GM23338 (cell line): ENCODE data around the gene ABCB8. TPM values are rescaled to one million over a fixed set of nuclear protein-coding genes. Genes with fewer than 3 reads are reported as not detected.

Experiments
- ATAC-seq: fragments of 200-7000 bp; cut with Tn5 transposase; 3 replicates; pipeline ENCODE4 v1.9.1; 2020
- DNase-seq: peaks from one replicate; pipeline ENCODE4 v3.0.0-alpha.2; 2015; ENCODE audit warnings: low spot score
- H2AFZ ChIP-seq: fragments of 200-600 bp; sonication (generic); 2 replicates; pipeline ENCODE4 v1.8.0; 2016; ENCODE audit warnings: antibody characterized with exemption, mild to moderate bottlenecking, moderate library complexity
- H3F3A ChIP-seq: fragments of 200-600 bp; sonication (generic); replicated peaks from 2 replicates; pipeline ENCODE4 v1.8.0; 2017; ENCODE audit warnings: antibody characterized with exemption, mixed run types, low read depth
- H3K27ac ChIP-seq: fragments of 200-600 bp; sonication (generic); 2 replicates; pipeline ENCODE4 v1.6.1; 2016; ENCODE audit warnings: low read depth
- H3K27me3 ChIP-seq: fragments of 200-600 bp; sonication (generic); 2 replicates; pipeline ENCODE4 v1.8.0; 2016; ENCODE audit warnings: mild to moderate bottlenecking, mixed run types, moderate library complexity; ENCODE audit not compliant: insufficient read depth
- H3K36me3 ChIP-seq: fragments of 200-600 bp; sonication (generic); 2 replicates; pipeline ENCODE4 v1.8.0; 2016; ENCODE audit warnings: mild to moderate bottlenecking; ENCODE audit not compliant: insufficient read depth
- H3K4me1 ChIP-seq: fragments of 200-600 bp; sonication (generic); 2 replicates; pipeline ENCODE4 v1.8.0; 2016; ENCODE audit warnings: mild to moderate bottlenecking, moderate library complexity; ENCODE audit not compliant: insufficient read depth
- H3K4me2 ChIP-seq: fragments of 200-600 bp; sonication (generic); 2 replicates; pipeline ENCODE4 v1.7.1; 2017; ENCODE audit warnings: mixed run types
- H3K4me3 ChIP-seq: fragments of 200-600 bp; sonication (generic); 2 replicates; pipeline ENCODE4 v1.6.1; 2016; ENCODE audit warnings: mixed run types
- H3K79me2 ChIP-seq: fragments of 200-600 bp; sonication (generic); replicated peaks from 2 replicates; pipeline ENCODE4 v1.8.0; 2017; ENCODE audit warnings: mild to moderate bottlenecking; ENCODE audit not compliant: insufficient read depth
- H3K9me2 ChIP-seq: fragments of 200-600 bp; sonication (generic); 2 replicates; pipeline ENCODE4 v1.8.0; 2017; ENCODE audit not compliant: insufficient read depth
- H4K20me1 ChIP-seq: fragments of 200-600 bp; sonication (generic); replicated peaks from 2 replicates; pipeline ENCODE4 v1.8.0; 2017; ENCODE audit warnings: mild to moderate bottlenecking; ENCODE audit not compliant: insufficient read depth
- H3K27ac Mint-ChIP-seq: 2 replicates; pipeline ENCODE4 v1.8.0; 2020; ENCODE audit warnings: inconsistent platforms, mild to moderate bottlenecking, moderate library complexity, mixed read lengths
- H3K27me3 Mint-ChIP-seq: 3 replicates; pipeline ENCODE4 v1.8.0; 2022; ENCODE audit warnings: low read depth, mild to moderate bottlenecking, moderate library complexity, mixed read lengths, inconsistent platforms; ENCODE audit not compliant: insufficient read depth, poor library complexity
- H3K36me3 Mint-ChIP-seq: 3 replicates; pipeline ENCODE4 v1.8.0; 2021; ENCODE audit warnings: low read depth, mild to moderate bottlenecking, inconsistent platforms, moderate library complexity, mixed read lengths
- H3K4me1 Mint-ChIP-seq: 3 replicates; pipeline ENCODE4 v1.8.0; 2020; ENCODE audit warnings: mild to moderate bottlenecking, inconsistent platforms, mixed read lengths
- H3K4me3 Mint-ChIP-seq: 3 replicates; pipeline ENCODE4 v1.8.0; 2021; ENCODE audit warnings: moderate library complexity, mild to moderate bottlenecking, inconsistent platforms, mixed read lengths
- H3K9me3 Mint-ChIP-seq: 3 replicates; pipeline ENCODE4 v1.8.0; 2020; ENCODE audit warnings: moderate library complexity, mild to moderate bottlenecking, inconsistent platforms, mixed read lengths
- CREB1 ChIP-seq: fragments of 250-450 bp; sonication (Bioruptor Pico); IDR thresholded peaks from 2 replicates; pipeline ENCODE4 v1.5.0; 2020; ENCODE audit warnings: low read depth, mild to moderate bottlenecking, moderate library complexity
- ETS1 ChIP-seq: IDR thresholded peaks from 2 replicates; pipeline ENCODE4 v1.6.1; 2016; ENCODE audit warnings: antibody characterized with exemption
- EZH2phosphoT487 ChIP-seq: fragments of 200-600 bp; sonication (generic); IDR thresholded peaks from one replicate; pipeline ENCODE4 v1.8.1; 2018; ENCODE audit warnings: antibody characterized with exemption; ENCODE audit not compliant: unreplicated experiment
- JUNB ChIP-seq: IDR thresholded peaks from one replicate; pipeline ENCODE4 v1.6.1; 2016; ENCODE audit warnings: antibody characterized with exemption; ENCODE audit not compliant: unreplicated experiment
- NANOG ChIP-seq: IDR thresholded peaks from 2 replicates; pipeline ENCODE4 v1.6.1; 2016; ENCODE audit warnings: antibody characterized with exemption, borderline replicate concordance
- POLR2AphosphoS5 ChIP-seq: IDR thresholded peaks from 2 replicates; pipeline ENCODE4 v1.6.1; 2016; ENCODE audit warnings: antibody characterized with exemption, low read depth
- STAT1 ChIP-seq: IDR thresholded peaks from one replicate; pipeline ENCODE4 v1.6.1; 2016; ENCODE audit warnings: antibody characterized with exemption; ENCODE audit not compliant: unreplicated experiment
- ZNF114 ChIP-seq: fragments of 250-450 bp; sonication (Bioruptor Pico); IDR thresholded peaks from 2 replicates; pipeline ENCODE4 v1.5.0; 2020; ENCODE audit warnings: mild to moderate bottlenecking, moderate library complexity
- ZNF331 ChIP-seq: fragments of 250-450 bp; sonication (Bioruptor Pico); IDR thresholded peaks from 2 replicates; pipeline ENCODE4 v1.5.0; 2020; ENCODE audit warnings: low read depth, mild to moderate bottlenecking, moderate library complexity
- polyA plus RNA-seq: library from polyadenylated mRNA; unstranded; fragments of >200 nt; fragmentation: Nextera tagmentation; extraction: Ambion mirVana; gene quantifications from 2 replicates; pipeline ENCODE4 v1.2.1, GENCODE V29; 2016
- total RNA-seq: library from RNA; depleted of rRNA; stranded (reverse); fragments of >200 nt; shearing (Covaris generic); gene quantifications from 2 replicates; pipeline ENCODE4 v1.2.3, GENCODE V29; 2014

Gene ABCB8
- total and polyA plus RNA-seq, 2 experiments from 2014 or later, result 11.4 to 27.1 TPM

- no peak overlapping the region for H3K27ac ChIP-seq
- peaks cover 53% of the 10 kb centered on the region for H3K27me3 ChIP-seq
- peak overlapping the region; percentile 98 for H3K4me2 ChIP-seq
- peak overlapping the region; percentile 88 for H3K4me3 ChIP-seq
- peaks cover 55% of the 10 kb centered on the region for H4K20me1 ChIP-seq
- H3K9me3 Mint-ChIP-seq, result no peaks in the 10 kb centered on the region
- H3K36me3 ChIP-seq, result no peaks in the 10 kb centered on the region
- H2AFZ ChIP-seq, result no peak overlapping the region
- ATAC-seq (peak; percentile 5), DNase-seq (peak; percentile 53)
- H3K79me2 ChIP-seq, result peaks cover 60% of the 10 kb centered on the region
- H3K4me1 ChIP-seq, result peaks cover 34% of the 10 kb centered on the region
- peaks cover 43% of the 10 kb centered on the region for H3K4me1 Mint-ChIP-seq
- 0 out of 2 replicates have a peak, but pooled peaks have one; percentile 28 for TF ChIP-seq POLR2AphosphoS5
- TF ChIP-seq ETS1, result no peak
- H3K36me3 Mint-ChIP-seq, result peaks cover 15% of the 10 kb centered on the region
- peaks cover 20% of the 10 kb centered on the region for H3F3A ChIP-seq
- no peak overlapping the region for H3K27ac Mint-ChIP-seq
- peaks cover 46% of the 10 kb centered on the region for H3K27me3 Mint-ChIP-seq
- H3K9me2 ChIP-seq, result no peaks in the 10 kb centered on the region
- peak overlapping the region; percentile 76 for H3K4me3 Mint-ChIP-seq
Observed at GRCh38 chr7:151088019-151088855, 60.0 kb downstream of the ABCB8 start.

DNA sequence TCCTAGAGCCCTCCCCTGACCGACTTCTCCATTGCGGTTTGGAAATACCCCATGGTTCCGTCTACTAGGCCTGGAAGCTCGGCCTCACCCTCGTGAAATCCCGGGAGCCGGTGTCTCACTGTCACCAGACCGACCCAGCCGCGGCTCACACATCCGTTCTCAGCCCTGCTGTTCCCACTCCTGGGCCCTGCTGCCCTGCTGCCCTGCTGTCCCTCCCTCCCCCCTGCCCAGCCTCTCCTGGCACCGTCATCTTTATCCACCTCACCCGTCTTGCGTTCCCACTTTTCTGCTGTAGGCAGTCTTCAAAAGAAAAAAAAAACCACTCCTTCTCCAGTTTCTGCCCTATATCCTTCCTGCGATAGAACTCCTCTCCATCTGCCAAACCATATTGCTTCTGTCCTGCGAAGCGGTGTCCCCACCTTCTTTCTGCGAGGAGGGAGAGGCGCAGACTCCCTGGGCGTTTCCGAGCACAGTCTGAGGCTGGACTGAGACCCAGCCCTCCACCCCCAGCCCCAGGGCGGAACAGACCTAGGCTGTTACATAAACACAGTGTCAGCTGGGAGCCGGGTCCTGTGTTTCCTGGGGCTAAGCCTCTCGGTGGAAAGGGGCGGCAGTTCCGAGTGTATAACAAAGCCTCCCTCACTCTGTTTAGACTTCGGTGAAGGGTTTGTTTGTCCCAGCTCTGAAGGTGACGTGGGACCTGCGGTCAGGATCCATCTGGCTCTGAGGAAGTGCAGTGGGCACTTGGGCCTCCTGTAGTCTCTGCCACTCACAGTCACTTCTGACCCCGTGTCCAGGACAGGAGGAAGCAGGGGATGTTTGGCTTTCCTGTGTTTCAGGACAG is 60.8 kb downstream of the ABCB8 start:
- peaks cover 20% of the 10 kb centered on the region for H3F3A ChIP-seq
- H2AFZ ChIP-seq, result no peak overlapping the region
- Mint-ChIP-seq H3K27me3 (peaks cover 46% of the 10 kb centered on the region), H3K4me3 (peak overlapping the region; percentile 76), H3K36me3 (peaks cover 15% of the 10 kb centered on the region), H3K27ac (no peak overlapping the region), H3K9me3 (no peaks in the 10 kb centered on the region), H3K4me1 (peaks cover 48% of the 10 kb centered on the region)
- ATAC-seq (peak; percentile 24), DNase-seq (peak; percentile 61)
- no peaks in the 10 kb centered on the region for H3K36me3 ChIP-seq
- H3K27me3 ChIP-seq, result peaks cover 47% of the 10 kb centered on the region
- peaks cover 63% of the 10 kb centered on the region for H4K20me1 ChIP-seq
- H3K4me1 ChIP-seq, result peaks cover 29% of the 10 kb centered on the region
- peak overlapping the region; percentile 88 for H3K4me3 ChIP-seq
- no peak overlapping the region for H3K27ac ChIP-seq
- H3K79me2 ChIP-seq, result peaks cover 68% of the 10 kb centered on the region
- peak overlapping the region; percentile 98 for H3K4me2 ChIP-seq
- 0 out of 2 replicates have a peak, but pooled peaks have one; percentile 28 for TF ChIP-seq POLR2AphosphoS5
- no peak for TF ChIP-seq NANOG
- no peaks in the 10 kb centered on the region for H3K9me2 ChIP-seq

DNA sequence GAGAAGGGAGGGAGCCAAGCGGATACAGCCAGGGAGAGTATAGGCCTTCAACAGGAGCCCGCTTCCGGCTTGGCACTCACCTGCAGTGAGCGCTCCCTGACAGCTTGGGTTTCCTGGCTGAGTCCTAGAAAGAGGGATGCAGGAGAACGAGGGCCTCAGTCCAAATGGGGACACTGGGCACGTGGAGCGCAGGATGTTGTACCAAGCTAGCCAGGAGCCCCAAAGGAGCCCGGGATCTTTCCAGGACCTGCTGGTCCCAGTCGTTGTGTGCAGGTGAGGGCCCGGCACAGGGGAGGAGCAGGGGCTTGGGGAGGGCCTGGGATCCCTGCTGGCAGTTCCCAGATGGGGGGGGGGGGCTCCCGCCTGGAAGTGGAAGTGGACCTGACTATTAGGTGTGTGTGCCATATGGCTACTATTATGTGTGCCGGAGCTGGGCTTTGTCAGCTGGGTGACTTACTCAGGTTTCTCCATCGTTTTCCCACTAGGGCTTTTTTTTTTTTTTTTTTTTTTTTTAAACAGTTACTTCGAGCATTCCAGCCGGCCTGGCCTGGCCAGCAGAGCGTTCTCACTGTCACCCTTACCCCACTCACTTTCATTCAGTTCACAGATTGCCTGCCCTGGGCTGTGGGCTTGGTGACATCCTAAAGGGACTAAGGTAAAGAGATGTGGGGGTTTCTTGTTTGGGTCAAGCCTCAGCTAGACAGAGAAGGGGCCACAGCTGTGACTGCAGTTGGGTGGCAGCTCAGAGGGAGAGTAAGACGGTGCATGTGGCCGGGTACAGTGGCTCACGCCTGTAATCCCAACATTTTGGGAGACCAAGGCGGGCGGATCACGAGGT is 61.9 kb downstream of the ABCB8 start:
- no peak for ATAC-seq
- peaks cover 15% of the 10 kb centered on the region for H3K36me3 Mint-ChIP-seq
- Histone ChIP-seq H3K9me2 (no peaks in the 10 kb centered on the region), H3K27ac (no peak overlapping the region), H3K36me3 (no peaks in the 10 kb centered on the region), H3K27me3 (peaks cover 37% of the 10 kb centered on the region), H3F3A (peaks cover 18% of the 10 kb centered on the region), H3K4me2 (peak overlapping the region; percentile 98), H4K20me1 (peaks cover 72% of the 10 kb centered on the region), H2AFZ (no peak overlapping the region), H3K4me3 (0 out of 2 replicates have a peak overlapping the region, but pooled peaks have one; percentile 88), H3K4me1 (peaks cover 24% of the 10 kb centered on the region), H3K79me2 (peaks cover 78% of the 10 kb centered on the region)
- peaks cover 44% of the 10 kb centered on the region for H3K4me1 Mint-ChIP-seq
- H3K9me3 Mint-ChIP-seq, result no peaks in the 10 kb centered on the region
- no peak overlapping the region for H3K27ac Mint-ChIP-seq
- peaks cover 40% of the 10 kb centered on the region for H3K27me3 Mint-ChIP-seq
- no peak for DNase-seq
- peak overlapping the region; percentile 76; the same call in 1 of the 3 replicates for H3K4me3 Mint-ChIP-seq
- TF ChIP-seq CREB1 (CRISPR knock-in tag), result no peak
- no peak for TF ChIP-seq STAT1
- TF ChIP-seq JUNB, result no peak
- no peak for TF ChIP-seq ZNF114
- TF ChIP-seq EZH2phosphoT487, result no peak
- TF ChIP-seq ETS1, result no peak
- TF ChIP-seq ZNF331 (CRISPR knock-in tag), result no peak
